ENCODE data around the gene RPTOR. TPM values are rescaled to one million over a fixed set of nuclear protein-coding genes. Genes with fewer than 3 reads are reported as not detected.
"Not testable (repeated sequence)": the region's sequence is repeated elsewhere in the genome, so short reads cannot be mapped to it uniquely, and the experiment has no call there.

RPTOR gene
- total and polyA plus RNA-seq, 3 experiments from 2014 or later: 7.9 to 69.4 (median 63.9) TPM

GRCh38 chr17:80761110-80761871 lies 216.7 kb downstream of the RPTOR start:
- no peaks in the 10 kb centered on the region for H3K9me3 ChIP-seq (ENCODE audit: low read length)
- H3K27ac ChIP-seq (ENCODE audit: low read depth, low read length): no peak overlapping the region
- CTCF ChIA-PET: no interaction called here
- no peaks in the 10 kb centered on the region for H3K36me3 ChIP-seq (ENCODE audit: insufficient read depth, low read length)
- H3K4me3 ChIP-seq (ENCODE audit: low read length): peak overlapping the region; percentile 3
- Mint-ChIP-seq H3K27ac (peak overlapping the region; percentile 74 to 92 (median 84)), H3K36me3 (peaks cover 0 to 15% (median 8%) of the 10 kb centered on the region in 3 donors), H3K9me3 (no peaks in the 10 kb centered on the region), H3K4me1 (peaks cover 59 to 83% (median 74%) of the 10 kb centered on the region in 3 donors), H3K27me3 (no peaks in the 10 kb centered on the region), H3K4me3 (peak overlapping the region; percentile 15 to 78 (median 73))
- POLR2A ChIA-PET: no interaction called here
- peaks cover 65% of the 10 kb centered on the region for H3K4me1 ChIP-seq (ENCODE audit: insufficient read depth, low read length)
- DNase-seq: peak; percentile 34 to 75 (median 50)
- H3K27me3 ChIP-seq (ENCODE audit: insufficient read depth, low read length, poor library complexity, severe bottlenecking): no peaks in the 10 kb centered on the region

DNA sequence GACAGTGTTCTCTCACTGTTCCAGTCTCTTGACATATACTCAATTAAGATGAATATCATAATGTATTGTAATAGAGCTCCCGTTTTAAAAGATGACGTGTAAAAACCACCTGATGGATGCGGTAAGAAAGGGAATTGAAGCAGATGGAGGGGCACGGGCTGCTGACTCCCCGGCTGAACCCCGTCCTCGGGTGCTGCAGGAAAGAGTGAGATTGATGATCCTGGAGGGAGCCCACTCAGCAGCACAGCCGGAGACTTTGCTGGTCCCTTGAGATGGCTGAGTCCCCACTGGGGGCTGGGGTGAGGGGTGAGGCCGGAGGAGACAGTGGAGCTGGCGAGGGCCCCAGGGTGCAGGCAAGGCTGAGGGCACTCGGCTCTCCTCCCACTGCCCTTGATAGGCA lies 217.4 kb downstream of the RPTOR start:
- CTCF ChIA-PET: interaction anchor here (1.0 kb wide), 1 partner anchor 28 kb away, joined by 3 read pairs; no protein-coding TSS in a partner anchor
- POLR2A ChIA-PET: no interaction called here
- Histone ChIP-seq H3K36me3 (ENCODE audit: insufficient read depth, low read length) (no peaks in the 10 kb centered on the region), H3K9me3 (ENCODE audit: low read length) (no peaks in the 10 kb centered on the region), H3K27me3 (ENCODE audit: insufficient read depth, low read length, poor library complexity, severe bottlenecking) (no peaks in the 10 kb centered on the region), H3K4me3 (ENCODE audit: low read length) (peak overlapping the region; percentile 3), H3K4me1 (ENCODE audit: insufficient read depth, low read length) (peaks cover 68% of the 10 kb centered on the region), H3K27ac (ENCODE audit: low read depth, low read length) (no peak overlapping the region)
- H3K9me3 Mint-ChIP-seq: no peaks in the 10 kb centered on the region
- peak overlapping the region in 6 of 7 donors; percentile 68 to 78 (median 74) for H3K4me3 Mint-ChIP-seq
- H3K27me3 Mint-ChIP-seq: no peaks in the 10 kb centered on the region
- H3K36me3 Mint-ChIP-seq: peaks cover 0 to 12% (median 3%) of the 10 kb centered on the region in 3 donors
- peaks cover 62 to 86% (median 81%) of the 10 kb centered on the region in 3 donors for H3K4me1 Mint-ChIP-seq
- no peak for DNase-seq
- peak overlapping the region; percentile 74 to 92 (median 84) for H3K27ac Mint-ChIP-seq

DNA sequence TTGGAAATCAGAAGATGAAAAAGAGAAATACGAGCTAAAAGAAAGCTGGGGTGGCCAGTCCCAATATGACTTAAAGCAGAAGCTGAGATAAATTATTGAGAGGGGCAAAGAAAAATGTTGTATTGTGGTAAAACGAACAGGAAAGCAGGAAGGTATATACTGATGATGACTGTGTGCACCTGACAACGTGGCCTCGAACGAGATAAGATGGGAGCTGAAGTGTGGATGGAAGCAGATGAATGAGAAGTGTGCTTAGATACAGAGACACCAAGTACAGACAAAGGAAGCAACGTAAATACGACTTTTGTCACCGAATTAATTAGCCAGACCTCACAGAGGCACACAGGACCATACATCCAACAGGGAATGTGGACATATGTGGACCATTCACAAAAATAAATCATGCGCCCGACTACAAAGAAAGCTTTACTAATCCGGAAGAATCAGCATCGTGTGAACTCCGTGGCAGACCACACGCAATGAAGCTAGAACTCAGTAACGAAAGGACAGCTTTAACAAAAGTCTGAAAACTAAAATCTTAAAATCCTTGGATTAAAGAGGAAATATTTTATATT lies 218.7 kb downstream of the RPTOR start:
- no peaks in the 10 kb centered on the region for H3K9me3 Mint-ChIP-seq
- Histone ChIP-seq H3K4me3 (ENCODE audit: low read length) (peak overlapping the region; percentile 17), H3K27me3 (ENCODE audit: insufficient read depth, low read length, poor library complexity, severe bottlenecking) (no peaks in the 10 kb centered on the region), H3K36me3 (ENCODE audit: insufficient read depth, low read length) (no peaks in the 10 kb centered on the region), H3K27ac (ENCODE audit: low read depth, low read length) (no peak overlapping the region), H3K9me3 (ENCODE audit: low read length) (no peaks in the 10 kb centered on the region), H3K4me1 (ENCODE audit: insufficient read depth, low read length) (peaks cover 65% of the 10 kb centered on the region)
- H3K27me3 Mint-ChIP-seq: no peaks in the 10 kb centered on the region
- peak overlapping the region; percentile 18 to 80 (median 48) for H3K4me3 Mint-ChIP-seq
- peaks cover 0 to 4% (median 2%) of the 10 kb centered on the region in 3 donors for H3K36me3 Mint-ChIP-seq
- peak overlapping the region in 7 of 8 donors; percentile 23 to 92 (median 64) for H3K27ac Mint-ChIP-seq
- no peak for DNase-seq
- POLR2A ChIA-PET: interaction anchor here (0.6 to 1.0 kb wide), 2 partner anchors 309 to 920 kb away, joined by 3 to 6 read pairs; partner anchors contain the start of genes ARL16 and HGS
- H3K4me1 Mint-ChIP-seq: peaks cover 58 to 74% (median 73%) of the 10 kb centered on the region in 3 donors
- CTCF ChIA-PET: interaction anchor here (0.6 to 1.6 kb wide), 5 partner anchors 14 to 190 kb away, joined by 3 to 6 read pairs (median 3); no protein-coding TSS in a partner anchor

DNA sequence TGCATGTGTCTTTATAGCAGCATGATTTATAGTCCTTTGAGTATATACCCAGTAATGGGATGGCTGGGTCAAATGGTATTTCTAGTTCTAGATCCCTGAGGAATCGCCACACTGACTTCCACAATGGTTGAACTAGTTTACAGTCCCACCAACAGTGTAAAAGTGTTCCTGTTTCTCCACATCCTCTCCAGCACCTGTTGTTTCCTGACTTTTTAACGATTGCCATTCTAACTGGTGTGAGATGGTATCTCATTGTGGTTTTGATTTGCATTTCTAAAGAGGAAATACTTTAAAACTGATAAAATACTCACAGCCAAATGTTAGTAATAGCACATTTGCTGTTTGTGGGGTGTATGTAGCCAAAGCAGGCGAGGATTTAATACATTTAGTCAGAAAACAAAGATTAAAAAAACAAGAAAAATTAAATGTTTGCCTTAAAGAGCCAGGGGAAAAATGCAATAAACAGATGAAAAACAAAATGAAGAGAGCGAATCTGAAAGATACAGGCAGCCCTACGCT lies 220.0 kb downstream of the RPTOR start:
- H3K27me3 Mint-ChIP-seq; H3K9me3 Mint-ChIP-seq; H3K9me3 ChIP-seq (ENCODE audit: low read length); POLR2A ChIA-PET; H3K36me3 ChIP-seq (ENCODE audit: insufficient read depth, low read length); DNase-seq; H3K36me3 Mint-ChIP-seq; H3K27me3 ChIP-seq (ENCODE audit: insufficient read depth, low read length, poor library complexity, severe bottlenecking); H3K27ac ChIP-seq (ENCODE audit: low read depth, low read length); CTCF ChIA-PET: not testable (repeated sequence)
- Histone ChIP-seq H3K4me1 (ENCODE audit: insufficient read depth, low read length) (peaks cover 51% of the 10 kb centered on the region), H3K4me3 (ENCODE audit: low read length) (peak overlapping the region; percentile 40)
- H3K27ac Mint-ChIP-seq: peak overlapping the region; percentile 48 to 96 (median 77)
- peak overlapping the region in 5 of 7 donors; percentile 60 to 82 (median 65) for H3K4me3 Mint-ChIP-seq
- H3K4me1 Mint-ChIP-seq: peaks cover 53 to 67% (median 65%) of the 10 kb centered on the region in 3 donors

- H3K4me1 ChIP-seq (ENCODE audit: insufficient read depth, low read length): peaks cover 47% of the 10 kb centered on the region
- Mint-ChIP-seq H3K27me3 (no peaks in the 10 kb centered on the region), H3K4me1 (peaks cover 51 to 63% (median 61%) of the 10 kb centered on the region in 3 donors), H3K27ac (peak overlapping the region; percentile 48 to 96 (median 77)), H3K36me3 (peaks cover 0 to 12% (median 4%) of the 10 kb centered on the region in 3 donors), H3K9me3 (no peaks in the 10 kb centered on the region), H3K4me3 (peak overlapping the region; percentile 24 to 73 (median 65))
- no peaks in the 10 kb centered on the region for H3K36me3 ChIP-seq (ENCODE audit: insufficient read depth, low read length)
- POLR2A ChIA-PET: no interaction called here
- no peaks in the 10 kb centered on the region for H3K27me3 ChIP-seq (ENCODE audit: insufficient read depth, low read length, poor library complexity, severe bottlenecking)
- no peaks in the 10 kb centered on the region for H3K9me3 ChIP-seq (ENCODE audit: low read length)
- CTCF ChIA-PET: interaction anchor here (1.1 kb wide), 1 partner anchor 16 kb away, joined by 3 read pairs; no protein-coding TSS in a partner anchor
- peak overlapping the region; percentile 40 for H3K4me3 ChIP-seq (ENCODE audit: low read length)
- no peak overlapping the region for H3K27ac ChIP-seq (ENCODE audit: low read depth, low read length)
- no peak for DNase-seq
Measured at GRCh38 chr17:80765241-80765961, 220.8 kb downstream of the RPTOR start.

DNA sequence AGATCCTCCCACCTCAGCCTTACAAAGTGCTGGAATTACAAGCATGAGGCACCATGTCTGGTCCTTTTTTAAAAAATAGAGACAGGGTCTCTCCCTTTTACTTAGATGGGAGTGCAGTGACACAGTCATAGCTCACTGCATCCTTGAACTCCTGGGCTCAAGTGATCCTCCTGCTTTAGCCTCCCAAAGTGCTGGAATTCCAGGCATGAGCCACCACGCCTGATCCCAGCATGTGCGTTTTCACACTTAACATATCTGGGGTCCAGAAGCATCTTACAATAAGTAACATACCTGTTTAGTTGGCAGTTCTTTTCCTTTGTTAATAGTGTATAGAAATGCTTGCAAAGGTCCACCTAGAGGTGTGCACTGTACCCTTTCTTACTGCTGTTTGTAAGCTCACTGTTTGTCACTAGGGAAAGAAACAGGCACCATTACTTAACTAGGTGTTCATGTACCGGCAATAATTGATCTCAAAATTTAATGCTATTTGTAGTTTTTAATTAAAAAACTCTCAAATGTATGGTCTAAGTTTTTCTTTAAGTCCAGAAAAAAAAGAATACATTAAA lies 221.7 kb downstream of the RPTOR start:
- Mint-ChIP-seq H3K4me1 (peaks cover 49 to 62% (median 58%) of the 10 kb centered on the region in 3 donors), H3K9me3 (no peaks in the 10 kb centered on the region), H3K4me3 (no peak overlapping the region), H3K27me3 (peaks cover 0 to 2% of the 10 kb centered on the region in 2 donors), H3K36me3 (peaks cover 5 to 21% (median 13%) of the 10 kb centered on the region in 3 donors), H3K27ac (peak overlapping the region in 4 of 8 donors; percentile 47 to 78 (median 72))
- ChIA-PET POLR2A (no interaction called here), CTCF (interaction anchor here (1.1 kb wide), 1 partner anchor 15 kb away, joined by 3 read pairs; no protein-coding TSS in a partner anchor)
- no peak for DNase-seq
- H3K36me3 ChIP-seq (ENCODE audit: insufficient read depth, low read length): no peaks in the 10 kb centered on the region
- no peak overlapping the region for H3K27ac ChIP-seq (ENCODE audit: low read depth, low read length)
- peak overlapping the region; percentile 40 for H3K4me3 ChIP-seq (ENCODE audit: low read length)
- H3K9me3 ChIP-seq (ENCODE audit: low read length): no peaks in the 10 kb centered on the region
- peaks cover 40% of the 10 kb centered on the region for H3K4me1 ChIP-seq (ENCODE audit: insufficient read depth, low read length)
- no peaks in the 10 kb centered on the region for H3K27me3 ChIP-seq (ENCODE audit: insufficient read depth, low read length, poor library complexity, severe bottlenecking)

- Mint-ChIP-seq H3K9me3 (no peaks in the 10 kb centered on the region), H3K27me3 (peaks cover 0 to 2% of the 10 kb centered on the region in 2 donors), H3K4me3 (no peak overlapping the region), H3K36me3 (peaks cover 5 to 27% (median 12%) of the 10 kb centered on the region in 3 donors), H3K27ac (peak overlapping the region in 2 of 8 donors; percentile 6 to 33), H3K4me1 (peaks cover 39 to 51% (median 39%) of the 10 kb centered on the region in 3 donors)
- Histone ChIP-seq H3K27me3 (ENCODE audit: insufficient read depth, low read length, poor library complexity, severe bottlenecking) (no peaks in the 10 kb centered on the region), H3K27ac (ENCODE audit: low read depth, low read length) (no peak overlapping the region), H3K4me1 (ENCODE audit: insufficient read depth, low read length) (peaks cover 32% of the 10 kb centered on the region), H3K9me3 (ENCODE audit: low read length) (no peaks in the 10 kb centered on the region), H3K4me3 (ENCODE audit: low read length) (no peak overlapping the region), H3K36me3 (ENCODE audit: insufficient read depth, low read length) (no peaks in the 10 kb centered on the region)
- ChIA-PET CTCF (no interaction called here), POLR2A (no interaction called here)
- DNase-seq: no peak
Measured at GRCh38 chr17:80768389-80768788, 223.8 kb downstream of the RPTOR start.

Measured in CD8-positive, alpha-beta memory T cell (primary cell).